ENCODE measurements around the gene FABP6. TPM values are rescaled to one million over a fixed set of nuclear protein-coding genes. Genes with fewer than 3 reads are reported as not detected.

The FABP6 gene, protein sequence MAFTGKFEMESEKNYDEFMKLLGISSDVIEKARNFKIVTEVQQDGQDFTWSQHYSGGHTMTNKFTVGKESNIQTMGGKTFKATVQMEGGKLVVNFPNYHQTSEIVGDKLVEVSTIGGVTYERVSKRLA
- 13.0 TPM for total RNA-seq
- polyA plus RNA-seq, result 64.3 TPM
- long read RNA-seq, donor 1, partial matches to known transcripts, result 0 of 1 reads
- long read RNA-seq, donor 1, other reads (novel, unspliced or antisense), result 0 of 1 reads
- long read RNA-seq, donor 2, result 0 reads
- long read RNA-seq, donor 3, partial matches to known transcripts, result 0 of 3 reads
- long read RNA-seq, donor 3, other reads (novel, unspliced or antisense), result 0 of 3 reads
- long read RNA-seq, donor 4, result 0 reads
- long read RNA-seq, donor 5, transcript FABP6-202 (4 exons, 572 nt), result major isoform, 8 of 12 reads
- long read RNA-seq, donor 5, partial matches to known transcripts, result 0 of 12 reads
- long read RNA-seq, donor 5, other reads (novel, unspliced or antisense), result 0 of 12 reads
- long read RNA-seq, donor 6, partial matches to known transcripts, result 0 of 2 reads
- long read RNA-seq, donor 6, other reads (novel, unspliced or antisense), result 0 of 2 reads
- long read RNA-seq, donor 7, partial matches to known transcripts, result 0 of 1 reads
- long read RNA-seq, donor 7, other reads (novel, unspliced or antisense), result 0 of 1 reads
- long read RNA-seq, donor 8, partial matches to known transcripts, result 0 of 1 reads
- long read RNA-seq, donor 8, other reads (novel, unspliced or antisense), result 0 of 1 reads
- long read RNA-seq, donor 9, partial matches to known transcripts, result 0 of 3 reads
- long read RNA-seq, donor 9, other reads (novel, unspliced or antisense), result 0 of 3 reads
- long read RNA-seq, donor 10, partial matches to known transcripts, result 0 of 4 reads
- long read RNA-seq, donor 10, other reads (novel, unspliced or antisense), result 0 of 4 reads

- Histone ChIP-seq H3K4me3 (ENCODE audit: low read length in 2 of 2) (no peak within 1 kb of the TSS), H3K36me3 (ENCODE audit: control insufficient read depth in 2 of 2, insufficient read depth in 2 of 2, low read length in 1 of 2) (no peaks in the 10 kb centered on the region), H3K4me1 (ENCODE audit: control insufficient read depth in 2 of 2, insufficient read depth in 2 of 2, low read length in 2 of 2) (peaks cover 0 to 7% of the 10 kb centered on the region in 2 donors), H3K9me3 (ENCODE audit: control insufficient read depth in 2 of 2, insufficient read depth in 1 of 2, low read length in 1 of 2) (no peaks in the 10 kb centered on the region), H3K27me3 (ENCODE audit: control insufficient read depth in 2 of 2, insufficient read depth in 1 of 2, low read length in 1 of 2) (no peaks in the 10 kb centered on the region), H3K27ac (ENCODE audit: low read depth in 1 of 2, low read length in 1 of 2) (no peak within 1 kb of the TSS)
- WGBS, result 73% methylated on average over 7 of the region's 7 CpGs
- no peak for DNase-seq (ENCODE audit: low read depth in 6 of 9, low spot score in 9 of 9)
These were observed at the start of gene FABP6 for GRCh38 chr5:160229190-160229742. Gene FABP6 (plus strand): TSS chr5:160229506. CDS start chr5:160229558, 52 bp downstream.

GRCh38 chr5:160180931-160181330 lies 48.4 kb upstream of the FABP6 start:
- DNase-seq (ENCODE audit: low read depth in 6 of 9, low spot score in 9 of 9), result no peak
- no peaks in the 10 kb centered on the region for H3K27me3 ChIP-seq (ENCODE audit: control insufficient read depth in 2 of 2, insufficient read depth in 1 of 2, low read length in 1 of 2)
- H3K27ac ChIP-seq (ENCODE audit: low read depth in 1 of 2, low read length in 1 of 2), result no peak overlapping the region
- H3K4me1 ChIP-seq (ENCODE audit: control insufficient read depth in 2 of 2, insufficient read depth in 2 of 2, low read length in 2 of 2), result no peaks in the 10 kb centered on the region
- WGBS, result 93% methylated on average over 3 of the region's 3 CpGs
- no peaks in the 10 kb centered on the region for H3K36me3 ChIP-seq (ENCODE audit: control insufficient read depth in 2 of 2, insufficient read depth in 2 of 2, low read length in 1 of 2)
- no peak overlapping the region for H3K4me3 ChIP-seq (ENCODE audit: low read length in 2 of 2)
- no peaks in the 10 kb centered on the region for H3K9me3 ChIP-seq (ENCODE audit: control insufficient read depth in 2 of 2, insufficient read depth in 1 of 2, low read length in 1 of 2)

GRCh38 chr5:160181965-160182622 lies 47.2 kb upstream of the FABP6 start:
- WGBS, result 93% methylated on average over 9 of the region's 9 CpGs
- Histone ChIP-seq H3K27ac (ENCODE audit: low read depth in 1 of 2, low read length in 1 of 2) (no peak overlapping the region), H3K36me3 (ENCODE audit: control insufficient read depth in 2 of 2, insufficient read depth in 2 of 2, low read length in 1 of 2) (no peaks in the 10 kb centered on the region), H3K4me1 (ENCODE audit: control insufficient read depth in 2 of 2, insufficient read depth in 2 of 2, low read length in 2 of 2) (no peaks in the 10 kb centered on the region), H3K27me3 (ENCODE audit: control insufficient read depth in 2 of 2, insufficient read depth in 1 of 2, low read length in 1 of 2) (no peaks in the 10 kb centered on the region), H3K4me3 (ENCODE audit: low read length in 2 of 2) (no peak overlapping the region), H3K9me3 (ENCODE audit: control insufficient read depth in 2 of 2, insufficient read depth in 1 of 2, low read length in 1 of 2) (peaks cover 0 to 8% of the 10 kb centered on the region in 2 donors)
- DNase-seq (ENCODE audit: low read depth in 6 of 9, low spot score in 9 of 9), result no peak

DNA sequence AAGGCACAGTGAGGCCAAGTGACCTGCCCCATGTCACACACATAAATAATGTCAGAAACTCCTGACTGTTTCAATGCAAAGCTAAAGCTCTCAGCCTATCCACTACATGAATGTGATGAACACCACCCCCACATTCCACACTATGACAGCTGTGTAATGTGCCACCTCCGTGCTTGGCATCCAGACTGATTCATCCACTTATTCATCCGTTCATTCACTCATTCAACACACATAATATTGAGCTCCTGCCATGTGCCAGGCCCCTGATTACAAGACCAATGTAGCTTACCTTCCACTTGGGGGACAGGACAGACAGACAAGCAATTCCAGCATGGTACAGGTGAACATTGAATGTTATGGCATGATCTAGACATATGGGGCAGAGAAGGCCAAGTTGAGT lies 46.2 kb upstream of the FABP6 start:
- DNase-seq (ENCODE audit: low read depth in 6 of 9, low spot score in 9 of 9), result no peak
- Histone ChIP-seq H3K27ac (ENCODE audit: low read depth in 1 of 2, low read length in 1 of 2) (no peak overlapping the region), H3K4me1 (ENCODE audit: control insufficient read depth in 2 of 2, insufficient read depth in 2 of 2, low read length in 2 of 2) (peaks cover 0 to 3% of the 10 kb centered on the region in 2 donors), H3K4me3 (ENCODE audit: low read length in 2 of 2) (no peak overlapping the region), H3K27me3 (ENCODE audit: control insufficient read depth in 2 of 2, insufficient read depth in 1 of 2, low read length in 1 of 2) (peaks cover 0 to 2% of the 10 kb centered on the region in 2 donors), H3K9me3 (ENCODE audit: control insufficient read depth in 2 of 2, insufficient read depth in 1 of 2, low read length in 1 of 2) (peaks cover 0 to 11% of the 10 kb centered on the region in 2 donors), H3K36me3 (ENCODE audit: control insufficient read depth in 2 of 2, insufficient read depth in 2 of 2, low read length in 1 of 2) (no peaks in the 10 kb centered on the region)
- WGBS, result 93% methylated on average over 2 of the region's 2 CpGs

DNA sequence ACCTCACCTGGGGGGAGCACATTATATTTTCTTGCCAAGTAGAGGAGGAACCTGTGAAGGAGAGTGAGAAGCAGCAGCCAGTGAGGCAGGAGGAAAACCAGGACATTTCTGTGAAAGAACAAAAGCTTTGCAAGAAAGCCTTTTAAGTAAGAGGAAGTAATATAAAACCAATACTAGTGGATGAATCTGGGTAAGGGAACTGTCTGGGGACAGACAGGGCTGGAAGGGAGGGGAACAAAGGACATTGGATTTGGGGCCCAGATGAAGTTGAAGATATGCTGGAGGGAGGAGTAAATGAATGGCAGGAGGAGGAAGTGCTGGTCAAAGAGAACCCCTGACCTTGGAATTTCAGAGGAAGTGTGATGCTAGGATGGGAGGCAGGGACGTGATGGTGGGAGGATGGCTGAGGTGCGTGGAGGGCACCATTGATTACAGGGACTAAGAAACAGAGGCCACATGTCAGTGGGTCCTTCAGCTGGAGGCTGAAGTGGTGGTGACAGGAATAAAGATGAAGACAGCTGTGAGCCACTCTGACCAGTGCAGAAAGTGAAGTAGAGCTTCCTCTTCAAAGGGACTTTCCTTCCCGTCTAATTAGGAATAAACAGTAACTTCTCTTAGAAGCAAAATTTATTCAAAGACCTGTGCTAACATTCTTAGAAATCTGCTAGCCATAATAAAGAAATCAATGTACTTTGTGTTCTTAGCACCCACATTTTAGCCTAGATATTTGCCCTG lies 43.5 kb upstream of the FABP6 start:
- H3K9me3 ChIP-seq (ENCODE audit: control insufficient read depth in 2 of 2, insufficient read depth in 1 of 2, low read length in 1 of 2), result peaks cover 0 to 11% of the 10 kb centered on the region in 2 donors
- peaks cover 0 to 6% of the 10 kb centered on the region in 2 donors for H3K27me3 ChIP-seq (ENCODE audit: control insufficient read depth in 2 of 2, insufficient read depth in 1 of 2, low read length in 1 of 2)
- no peak overlapping the region for H3K4me3 ChIP-seq (ENCODE audit: low read length in 2 of 2)
- H3K36me3 ChIP-seq (ENCODE audit: control insufficient read depth in 2 of 2, insufficient read depth in 2 of 2, low read length in 1 of 2), result no peaks in the 10 kb centered on the region
- H3K27ac ChIP-seq (ENCODE audit: low read depth in 1 of 2, low read length in 1 of 2), result no peak overlapping the region
- 71% methylated on average over 3 of the region's 3 CpGs for WGBS
- no peak for DNase-seq (ENCODE audit: low read depth in 6 of 9, low spot score in 9 of 9)
- H3K4me1 ChIP-seq (ENCODE audit: control insufficient read depth in 2 of 2, insufficient read depth in 2 of 2, low read length in 2 of 2), result peaks cover 3 to 8% of the 10 kb centered on the region in 2 donors

DNA sequence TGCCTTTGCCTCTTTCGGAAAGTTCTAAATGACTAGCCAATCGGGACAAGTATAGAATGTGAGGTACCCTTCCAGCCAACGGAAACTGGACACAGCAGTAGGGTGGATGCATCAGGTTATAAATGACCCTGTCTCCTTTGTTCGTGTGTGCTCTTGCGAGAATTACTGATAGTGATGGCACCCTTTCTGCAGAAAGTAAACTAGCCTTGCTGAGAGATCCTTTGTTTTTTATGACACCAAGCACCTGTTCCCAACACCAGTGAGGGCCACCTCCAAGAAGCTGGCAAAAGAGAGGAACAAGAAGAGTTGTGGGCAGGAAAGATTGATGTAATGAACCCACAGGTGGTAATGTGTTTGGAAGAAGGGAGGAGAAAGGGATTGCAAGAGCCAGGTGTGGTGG lies 42.8 kb upstream of the FABP6 start:
- no peak for DNase-seq (ENCODE audit: low read depth in 6 of 9, low spot score in 9 of 9)
- WGBS, result 88% methylated on average over 5 of the region's 5 CpGs
- H3K27ac ChIP-seq (ENCODE audit: low read depth in 1 of 2, low read length in 1 of 2), result no peak overlapping the region

GRCh38 chr5:160187091-160187490 lies 42.2 kb upstream of the FABP6 start:
- Histone ChIP-seq H3K27ac (ENCODE audit: low read depth in 1 of 2, low read length in 1 of 2) (no peak overlapping the region), H3K4me1 (ENCODE audit: control insufficient read depth in 2 of 2, insufficient read depth in 2 of 2, low read length in 2 of 2) (peaks cover 3 to 8% of the 10 kb centered on the region in 2 donors), H3K9me3 (ENCODE audit: control insufficient read depth in 2 of 2, insufficient read depth in 1 of 2, low read length in 1 of 2) (peaks cover 0 to 11% of the 10 kb centered on the region in 2 donors), H3K4me3 (ENCODE audit: low read length in 2 of 2) (no peak overlapping the region), H3K36me3 (ENCODE audit: control insufficient read depth in 2 of 2, insufficient read depth in 2 of 2, low read length in 1 of 2) (no peaks in the 10 kb centered on the region), H3K27me3 (ENCODE audit: control insufficient read depth in 2 of 2, insufficient read depth in 1 of 2, low read length in 1 of 2) (peaks cover 0 to 6% of the 10 kb centered on the region in 2 donors)
- no peak for DNase-seq (ENCODE audit: low read depth in 6 of 9, low spot score in 9 of 9)
- WGBS, result 97% methylated on average over 5 of the region's 5 CpGs

More for the DNA sequence above, 42.8 kb upstream of the FABP6 start:
- peaks cover 0 to 6% of the 10 kb centered on the region in 2 donors for H3K27me3 ChIP-seq (ENCODE audit: control insufficient read depth in 2 of 2, insufficient read depth in 1 of 2, low read length in 1 of 2)
- peaks cover 0 to 11% of the 10 kb centered on the region in 2 donors for H3K9me3 ChIP-seq (ENCODE audit: control insufficient read depth in 2 of 2, insufficient read depth in 1 of 2, low read length in 1 of 2)
- no peaks in the 10 kb centered on the region for H3K36me3 ChIP-seq (ENCODE audit: control insufficient read depth in 2 of 2, insufficient read depth in 2 of 2, low read length in 1 of 2)
- no peak overlapping the region for H3K4me3 ChIP-seq (ENCODE audit: low read length in 2 of 2)
- H3K4me1 ChIP-seq (ENCODE audit: control insufficient read depth in 2 of 2, insufficient read depth in 2 of 2, low read length in 2 of 2), result peaks cover 3 to 8% of the 10 kb centered on the region in 2 donors
